Thyroid gland (tissue), 4 donors: Measurements from ENCODE around the gene LSAMP.

Experiments used
- POLR2A ChIP-seq, 2 donors: fragments of 450-650 bp; IDR thresholded peaks; one replicate each; pipeline ENCODE4 v1.6.1; 2017; ENCODE audit warnings: antibody characterized with exemption in 2 of 2, mild to moderate bottlenecking in 2 of 2, moderate library complexity in 1 of 2
- TF ChIP-seq, protein P1 (sequence below), 6 experiments: fragments of 200-600 bp in 3 of 6; fragments of 450-650 bp in 3 of 6; sonication (generic) in 3 of 6; IDR thresholded peaks; one replicate each; pipeline ENCODE4 v1.5.1; 2016 to 2019; ENCODE audit warnings: antibody characterized with exemption in 6 of 6, mild to moderate bottlenecking in 2 of 6, inconsistent platforms in 1 of 6, moderate library complexity in 1 of 6

DNA sequence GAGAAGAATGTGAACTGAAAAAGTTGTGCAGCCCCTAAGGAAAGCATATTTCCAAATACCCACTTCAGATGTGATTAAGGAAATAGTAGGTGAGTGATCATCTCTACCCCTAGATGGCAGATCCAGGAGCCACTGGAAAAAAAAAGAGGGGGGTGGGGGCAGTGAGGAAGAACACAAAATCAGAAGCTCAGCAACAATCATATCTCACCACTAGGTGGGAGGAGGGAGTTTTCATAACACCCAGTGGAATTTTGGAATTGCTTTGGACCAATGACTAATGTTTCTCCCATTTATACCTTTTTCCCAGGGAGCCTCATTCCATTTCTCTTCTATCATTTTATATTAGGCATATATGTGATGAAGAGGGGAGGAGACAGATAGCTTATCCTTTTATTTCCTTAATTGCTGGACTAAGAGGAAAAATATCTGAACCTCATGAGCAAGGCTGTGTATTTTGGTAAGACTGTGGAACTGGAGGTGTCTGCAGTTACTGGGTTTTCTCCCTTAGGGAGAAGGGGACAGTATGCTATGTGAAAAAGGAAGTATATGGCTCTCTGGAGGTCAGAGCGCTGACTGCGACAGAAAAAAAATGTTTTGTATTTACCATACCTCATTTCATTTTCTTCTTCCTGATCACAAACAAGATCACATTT lies 458.6 kb downstream of the LSAMP start:
- no peak for TF ChIP-seq POLR2A (IDR thresholded peaks at IDR 0.05)
- TF ChIP-seq, protein P1, sequence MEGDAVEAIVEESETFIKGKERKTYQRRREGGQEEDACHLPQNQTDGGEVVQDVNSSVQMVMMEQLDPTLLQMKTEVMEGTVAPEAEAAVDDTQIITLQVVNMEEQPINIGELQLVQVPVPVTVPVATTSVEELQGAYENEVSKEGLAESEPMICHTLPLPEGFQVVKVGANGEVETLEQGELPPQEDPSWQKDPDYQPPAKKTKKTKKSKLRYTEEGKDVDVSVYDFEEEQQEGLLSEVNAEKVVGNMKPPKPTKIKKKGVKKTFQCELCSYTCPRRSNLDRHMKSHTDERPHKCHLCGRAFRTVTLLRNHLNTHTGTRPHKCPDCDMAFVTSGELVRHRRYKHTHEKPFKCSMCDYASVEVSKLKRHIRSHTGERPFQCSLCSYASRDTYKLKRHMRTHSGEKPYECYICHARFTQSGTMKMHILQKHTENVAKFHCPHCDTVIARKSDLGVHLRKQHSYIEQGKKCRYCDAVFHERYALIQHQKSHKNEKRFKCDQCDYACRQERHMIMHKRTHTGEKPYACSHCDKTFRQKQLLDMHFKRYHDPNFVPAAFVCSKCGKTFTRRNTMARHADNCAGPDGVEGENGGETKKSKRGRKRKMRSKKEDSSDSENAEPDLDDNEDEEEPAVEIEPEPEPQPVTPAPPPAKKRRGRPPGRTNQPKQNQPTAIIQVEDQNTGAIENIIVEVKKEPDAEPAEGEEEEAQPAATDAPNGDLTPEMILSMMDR (IDR thresholded peaks at IDR 0.05): no peak
